GM21528 (cell line): ENCODE results near the gene ANP32A.

ENCODE experiments used
- ATAC-seq: cut with Tn5 transposase; IDR thresholded peaks from one replicate; pipeline ENCODE4 v1.9.1; 2021; ENCODE audit warnings: mild to moderate bottlenecking, moderate library complexity; ENCODE audit not compliant: unreplicated experiment, low FRiP score

Gene ANP32A

GRCh38 chr15:68784206-68784605, 36.5 kb downstream of the ANP32A start:
- no peak for ATAC-seq

GRCh38 chr15:68783226-68784058, 37.3 kb downstream of the ANP32A start:
- no peak for ATAC-seq

DNA sequence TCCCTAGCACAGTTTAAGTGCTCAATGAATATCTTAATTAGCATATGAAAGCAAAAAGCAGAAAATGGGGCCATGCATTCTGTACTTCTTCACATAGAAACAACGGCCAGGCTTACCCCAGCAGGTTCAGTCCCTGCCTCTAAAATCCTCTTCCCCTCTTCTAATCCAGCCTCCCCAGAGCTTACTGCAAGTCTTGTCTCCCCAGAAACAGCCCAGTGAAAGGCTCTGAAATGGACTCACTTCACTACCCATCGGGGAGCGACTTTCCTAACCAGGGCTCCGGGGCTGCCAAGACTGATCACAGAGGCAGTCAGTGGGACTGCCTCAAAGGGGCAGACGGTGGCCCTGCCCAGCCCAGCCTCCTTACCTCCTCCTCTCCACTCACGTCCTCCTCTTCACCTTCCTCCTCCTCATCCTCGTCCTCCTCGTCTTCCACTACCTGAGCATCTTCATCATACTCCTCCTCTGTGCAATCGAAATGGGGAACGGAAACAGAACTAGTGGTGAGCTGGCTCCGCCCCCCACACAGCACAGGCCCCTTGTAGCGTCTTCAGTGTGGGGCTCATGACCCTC, 38.0 kb downstream of the ANP32A start:
- ATAC-seq: no peak

DNA sequence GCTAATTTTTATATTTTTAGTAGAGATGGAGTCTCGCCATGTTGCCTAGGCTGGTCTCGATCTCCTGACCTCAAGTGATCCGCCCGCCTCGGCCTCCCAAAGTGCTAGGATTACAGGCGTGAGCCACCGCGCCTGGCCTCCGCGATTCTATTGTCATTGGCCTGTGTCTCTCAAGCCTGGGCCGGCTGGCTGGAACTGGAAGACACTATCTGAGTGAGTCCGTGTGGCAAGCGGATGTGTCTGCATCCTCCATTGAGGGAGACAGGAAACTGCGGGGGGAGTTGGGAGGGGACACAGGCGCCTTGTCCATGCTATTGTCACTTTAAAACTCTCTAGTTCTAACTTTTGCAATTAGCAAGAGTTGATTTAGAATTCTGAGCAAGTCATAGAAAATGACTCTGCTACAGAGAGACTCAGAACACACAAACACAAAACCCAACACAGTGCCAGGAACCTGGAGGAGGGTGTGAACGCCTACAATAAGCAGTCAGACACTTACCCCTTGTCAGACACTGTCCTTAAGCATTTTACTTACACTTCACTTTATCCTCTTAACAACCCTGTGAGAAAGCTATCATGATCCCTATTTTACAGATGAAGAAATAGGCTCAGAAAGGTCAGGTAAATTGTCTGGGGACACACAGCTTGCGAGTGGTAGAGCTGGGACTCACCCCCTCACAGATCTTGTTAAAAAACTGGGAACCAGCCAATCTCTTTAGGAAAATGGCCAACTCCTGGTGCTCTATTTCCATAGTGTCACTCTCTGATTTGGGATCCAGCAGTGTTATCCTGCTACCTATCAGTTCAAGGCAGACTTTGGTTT, 38.7 kb downstream of the ANP32A start:
- no peak for ATAC-seq

DNA sequence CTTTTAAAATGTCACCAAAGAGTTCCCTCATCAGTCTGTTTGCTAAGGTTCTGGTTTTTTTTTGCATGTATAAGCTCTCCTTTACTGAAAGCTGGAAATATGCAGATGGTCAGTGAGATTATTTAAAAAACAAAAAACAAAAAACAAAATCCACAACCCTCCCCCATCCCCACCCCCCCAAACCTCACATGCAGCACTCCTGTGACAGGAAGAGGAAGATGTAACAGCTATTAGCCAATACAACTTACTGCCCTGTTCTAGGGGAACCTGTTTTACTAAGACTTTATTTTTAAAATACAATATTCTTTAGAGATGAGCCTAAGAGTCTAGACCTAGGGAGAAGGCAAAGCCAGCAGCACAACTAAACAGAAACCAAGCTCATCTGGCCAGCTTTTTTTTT, 39.5 kb downstream of the ANP32A start:
- no peak for ATAC-seq

DNA sequence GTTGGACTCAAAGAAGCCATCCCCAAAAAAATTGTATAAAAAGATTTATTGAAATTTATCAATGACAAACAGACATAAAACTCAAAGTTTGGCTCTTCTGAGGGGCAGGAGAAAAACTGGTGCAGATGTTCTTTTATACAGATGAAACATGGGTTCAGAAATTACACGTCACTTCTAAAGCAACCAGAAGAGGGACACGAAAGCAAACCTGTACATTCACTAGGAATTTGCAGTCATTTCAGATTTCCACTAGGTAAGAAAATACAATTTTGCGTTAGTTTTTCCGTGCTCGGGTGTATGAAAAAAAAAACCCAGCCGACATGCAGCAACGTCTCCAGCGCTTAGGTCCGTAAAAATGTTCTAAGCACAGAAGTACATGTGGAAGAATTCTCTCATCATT, 41.8 kb downstream of the ANP32A start:
- no peak for ATAC-seq

DNA sequence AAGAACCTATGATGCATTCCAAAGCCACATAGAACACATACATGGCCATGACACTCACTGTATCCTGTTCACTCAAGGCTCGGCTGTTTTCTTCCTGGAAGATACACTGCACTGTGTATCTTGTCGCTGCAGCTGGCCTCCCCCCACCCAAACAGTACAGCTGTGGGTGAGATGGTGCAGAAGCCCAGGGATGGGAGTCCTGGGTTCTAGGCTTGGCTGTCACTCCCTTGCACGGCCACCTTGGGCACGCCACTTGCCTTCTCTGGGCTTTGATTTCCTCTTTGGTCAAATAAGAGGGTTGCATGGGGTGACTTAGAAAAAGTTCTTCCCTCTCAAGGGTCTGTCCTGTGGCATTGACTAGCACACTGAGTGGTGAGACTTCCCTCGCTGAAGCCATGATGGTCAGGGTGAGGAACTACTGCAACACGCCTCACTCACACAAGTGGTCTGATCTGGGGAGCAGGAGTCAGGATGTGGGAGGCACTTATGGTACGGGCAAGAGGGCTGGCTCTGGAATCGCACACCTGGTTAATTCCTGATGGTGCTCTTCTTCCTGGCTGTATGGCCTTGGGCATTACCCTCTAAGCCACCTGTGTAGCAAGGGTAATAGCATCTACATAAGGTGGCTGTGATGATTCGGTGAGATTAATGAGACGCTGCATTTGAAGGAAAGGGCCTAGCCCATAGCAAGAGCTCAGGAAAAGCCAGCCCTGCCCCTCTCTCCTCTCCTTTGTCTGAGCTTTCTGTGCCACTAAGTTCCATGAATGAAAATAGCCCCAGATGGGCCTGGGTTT, 44.0 kb downstream of the ANP32A start:
- ATAC-seq: no peak

GRCh38 chr15:68775671-68776476, 44.8 kb downstream of the ANP32A start:
- ATAC-seq: no peak

- no peak for ATAC-seq
These were observed 45.5 kb downstream of the ANP32A start for GRCh38 chr15:68775236-68775577.

GRCh38 chr15:68774521-68775235, 46.0 kb downstream of the ANP32A start:
- no peak for ATAC-seq

DNA sequence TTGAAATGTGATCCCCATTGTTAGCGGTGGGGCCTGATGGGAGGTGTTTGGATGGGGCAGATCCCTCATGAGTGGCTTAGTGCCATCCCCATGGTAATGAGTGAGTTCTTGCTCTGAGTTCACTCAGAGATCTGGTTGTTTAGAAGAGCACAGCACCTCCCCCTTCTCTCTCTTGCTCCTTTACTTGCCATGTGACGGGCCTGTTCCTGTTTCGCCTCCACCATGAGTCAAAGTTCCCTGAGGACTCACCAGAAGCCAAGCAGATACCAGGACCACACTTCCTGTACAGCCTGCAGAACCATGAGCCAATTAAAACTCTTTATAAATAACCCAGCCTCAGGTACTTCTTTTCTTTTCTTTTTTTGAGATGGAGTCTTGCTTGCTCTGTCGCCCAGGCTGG, 46.6 kb downstream of the ANP32A start:
- no peak for ATAC-seq

GRCh38 chr15:68773036-68773435, 47.7 kb downstream of the ANP32A start:
- ATAC-seq: no peak

DNA sequence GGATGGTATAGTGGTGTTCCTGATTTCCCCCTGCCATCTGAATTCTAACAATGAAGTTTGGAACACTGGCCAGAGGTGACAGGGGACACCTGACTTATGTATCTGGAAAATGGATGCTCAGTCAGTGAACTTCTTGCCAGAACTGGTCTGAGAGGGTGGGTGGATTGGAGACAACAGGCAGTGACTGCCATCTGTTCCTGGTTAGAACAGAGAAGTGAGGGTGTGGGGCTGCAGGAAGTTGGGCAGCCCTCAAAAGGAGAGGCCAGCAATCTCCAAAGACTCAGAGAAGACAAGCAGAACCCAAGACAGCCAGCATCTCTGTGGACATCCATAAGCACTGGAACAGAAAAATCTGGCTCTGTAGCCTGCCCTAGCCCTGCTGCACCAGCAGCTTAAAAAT, 50.5 kb downstream of the ANP32A start:
- ATAC-seq: no peak

- ATAC-seq: no peak
These were observed 51.0 kb downstream of the ANP32A start for GRCh38 chr15:68769702-68770101.

GRCh38 chr15:68768321-68768720, 52.4 kb downstream of the ANP32A start:
- ATAC-seq: no peak

- no peak for ATAC-seq
These were observed 52.9 kb downstream of the ANP32A start for GRCh38 chr15:68767833-68768232.

- ATAC-seq: no peak
These were observed 54.9 kb downstream of the ANP32A start for GRCh38 chr15:68765602-68766368.

DNA sequence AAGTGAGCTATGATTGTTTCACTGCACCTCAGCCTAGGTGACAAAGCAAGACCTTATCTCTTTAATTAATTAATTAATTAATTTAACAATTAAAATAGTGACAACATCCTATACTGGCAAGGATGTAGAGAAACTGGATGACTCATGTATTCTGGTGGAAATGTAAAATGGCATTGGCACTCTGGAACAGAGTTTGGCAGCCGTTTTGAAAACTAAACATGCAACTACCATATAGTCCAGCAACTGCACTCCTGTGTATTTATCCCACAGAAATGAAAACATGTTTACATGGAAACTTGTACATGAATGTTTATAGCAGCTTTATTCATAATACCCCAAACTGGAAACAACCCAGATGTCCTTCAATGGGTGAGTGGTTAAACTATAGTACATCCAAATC, 56.6 kb downstream of the ANP32A start:
- no peak for ATAC-seq

DNA sequence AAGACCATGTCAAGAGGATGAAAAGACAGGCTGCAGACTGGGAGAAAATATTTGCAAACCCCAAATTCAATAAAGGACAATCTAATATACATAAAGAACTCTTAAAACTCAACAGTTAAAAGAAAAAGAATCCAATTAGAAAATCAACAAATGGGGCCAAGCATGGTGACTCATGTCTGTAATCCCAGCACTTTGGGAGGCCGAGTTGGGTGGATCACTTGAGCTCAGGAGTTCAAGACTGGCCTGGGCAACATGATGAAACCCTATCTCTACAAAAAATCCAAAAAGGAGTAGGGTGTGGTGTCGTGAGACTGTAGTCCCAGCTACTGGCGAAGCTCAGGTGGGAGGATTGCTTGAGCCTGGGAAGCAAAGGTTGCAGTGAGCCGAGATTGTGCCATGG, 57.6 kb downstream of the ANP32A start:
- ATAC-seq: no peak
